ENCODE results near the gene COL28A1.

COL28A1 gene

GRCh38 chr7:7535691-7536090 lies at the start of gene COL28A1:
Gene COL28A1 (minus strand): TSS chr7:7535873. CDS start chr7:7532875, 2,998 bp downstream.
- no peak for DNase-seq (ENCODE audit: low spot score)

- DNase-seq (ENCODE audit: low spot score): no peak
These were observed 49.0 kb upstream of the COL28A1 start for GRCh38 chr7:7584653-7585052.

- DNase-seq (ENCODE audit: low spot score): no peak
These were observed 48.1 kb upstream of the COL28A1 start for GRCh38 chr7:7583731-7584130.

GRCh38 chr7:7582596-7582995 lies 46.9 kb upstream of the COL28A1 start:
- no peak for DNase-seq (ENCODE audit: low spot score)

GRCh38 chr7:7581531-7582179 lies 46.0 kb upstream of the COL28A1 start:
- no peak for DNase-seq (ENCODE audit: low spot score)

GRCh38 chr7:7579638-7580037 lies 44.0 kb upstream of the COL28A1 start:
- DNase-seq (ENCODE audit: low spot score): no peak

- no peak for DNase-seq (ENCODE audit: low spot score)
These were observed 42.2 kb upstream of the COL28A1 start for GRCh38 chr7:7577888-7578287.

GRCh38 chr7:7576344-7576743 lies 40.7 kb upstream of the COL28A1 start:
- no peak for DNase-seq (ENCODE audit: low spot score)

- DNase-seq (ENCODE audit: low spot score): no peak
These were observed 38.0 kb upstream of the COL28A1 start for GRCh38 chr7:7573701-7574100.

GRCh38 chr7:7570584-7570983 lies 34.9 kb upstream of the COL28A1 start:
- DNase-seq (ENCODE audit: low spot score): no peak

GRCh38 chr7:7569615-7570014 lies 33.9 kb upstream of the COL28A1 start:
- DNase-seq (ENCODE audit: low spot score): peak; percentile 70

- DNase-seq (ENCODE audit: low spot score): no peak
These were observed 33.4 kb upstream of the COL28A1 start for GRCh38 chr7:7569081-7569527.

- DNase-seq (ENCODE audit: low spot score): no peak
These were observed 32.9 kb upstream of the COL28A1 start for GRCh38 chr7:7568553-7568952.

GRCh38 chr7:7567898-7568531 lies 32.3 kb upstream of the COL28A1 start:
- no peak for DNase-seq (ENCODE audit: low spot score)

GRCh38 chr7:7566651-7567611 lies 31.3 kb upstream of the COL28A1 start, which contains the start of gene MIOS:
Gene MIOS (plus strand): TSS chr7:7566884. CDS start chr7:7572476, 5,592 bp downstream.
- DNase-seq (ENCODE audit: low spot score): peak; percentile 93

GRCh38 chr7:7565746-7566650 lies 30.3 kb upstream of the COL28A1 start:
- peak; percentile 95 for DNase-seq (ENCODE audit: low spot score)

- no peak for DNase-seq (ENCODE audit: low spot score)
These were observed 29.5 kb upstream of the COL28A1 start for GRCh38 chr7:7565018-7565680.

GRCh38 chr7:7564323-7564780 lies 28.7 kb upstream of the COL28A1 start:
- peak; percentile 97 for DNase-seq (ENCODE audit: low spot score)

GRCh38 chr7:7563813-7564212 lies 28.1 kb upstream of the COL28A1 start:
- no peak for DNase-seq (ENCODE audit: low spot score)

- DNase-seq (ENCODE audit: low spot score): no peak
These were observed 27.6 kb upstream of the COL28A1 start for GRCh38 chr7:7563269-7563668.

- no peak for DNase-seq (ENCODE audit: low spot score)
These were observed 27.1 kb upstream of the COL28A1 start for GRCh38 chr7:7562736-7563135.
